C4-2B (cell line): ENCODE results near the gene STARD6.

Source experiments
- CTCF ChIP-seq: fragments of 450-650 bp; conservative IDR thresholded peaks from 2 replicates; pipeline ENCODE4 v1.5.1; 2017; ENCODE audit warnings: mild to moderate bottlenecking
- ZFX ChIP-seq: fragments of 450-650 bp; IDR thresholded peaks from 2 replicates; pipeline ENCODE4 v1.6.1; 2017

DNA sequence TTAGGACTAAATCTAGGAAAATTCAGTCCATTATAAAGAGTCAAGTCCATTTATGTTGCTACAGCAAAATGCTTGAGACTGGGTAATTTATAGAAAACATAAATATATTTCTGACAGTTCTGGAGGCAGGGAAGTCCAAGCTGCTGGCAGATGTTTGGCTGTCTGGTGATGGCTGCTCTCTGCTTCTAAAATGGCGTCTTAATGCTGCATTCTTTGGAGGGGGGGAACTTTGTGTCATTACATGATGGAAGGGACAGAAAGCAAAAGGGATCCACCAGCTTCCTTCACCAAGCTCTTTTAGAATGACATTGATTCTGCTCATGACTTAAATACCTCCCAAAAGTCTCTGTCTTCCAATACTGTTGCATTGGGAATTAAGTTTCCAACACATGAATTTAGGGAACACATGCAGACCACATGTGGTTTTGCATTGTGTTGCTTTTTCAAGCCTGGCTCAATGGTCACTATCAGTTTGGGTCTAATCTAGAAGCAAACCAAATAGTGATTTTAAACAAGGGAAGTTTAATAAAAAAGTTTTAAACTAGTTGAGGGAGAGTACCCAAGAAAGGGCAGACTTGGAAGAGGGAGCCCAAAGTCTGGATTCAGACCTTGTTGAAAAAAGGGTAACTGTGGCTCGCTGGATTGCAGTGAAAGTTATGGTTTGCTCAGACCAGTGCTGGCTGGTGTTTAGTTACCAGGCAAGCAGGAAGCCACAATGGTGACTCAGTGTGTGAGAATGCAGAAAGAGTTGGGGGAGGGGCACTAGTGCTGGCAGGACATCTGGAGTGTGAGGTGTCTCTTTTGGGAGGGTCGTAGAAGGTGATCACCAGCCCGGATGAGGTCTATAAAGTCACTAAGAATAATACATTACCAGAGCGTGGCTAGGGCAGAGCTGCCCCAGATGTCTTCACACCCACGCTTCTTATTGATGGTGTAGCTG lies 30.8 kb upstream of the STARD6 start:
- no peak for TF ChIP-seq CTCF
- no peak for TF ChIP-seq ZFX
